ENCODE data around the gene DDR2. TPM values are rescaled to one million over a fixed set of nuclear protein-coding genes. Genes with fewer than 3 reads are reported as not detected.

Gene DDR2
- total and polyA plus RNA-seq, 8 donors, result 1.4 to 14.6 (median 3.3) TPM

DNA sequence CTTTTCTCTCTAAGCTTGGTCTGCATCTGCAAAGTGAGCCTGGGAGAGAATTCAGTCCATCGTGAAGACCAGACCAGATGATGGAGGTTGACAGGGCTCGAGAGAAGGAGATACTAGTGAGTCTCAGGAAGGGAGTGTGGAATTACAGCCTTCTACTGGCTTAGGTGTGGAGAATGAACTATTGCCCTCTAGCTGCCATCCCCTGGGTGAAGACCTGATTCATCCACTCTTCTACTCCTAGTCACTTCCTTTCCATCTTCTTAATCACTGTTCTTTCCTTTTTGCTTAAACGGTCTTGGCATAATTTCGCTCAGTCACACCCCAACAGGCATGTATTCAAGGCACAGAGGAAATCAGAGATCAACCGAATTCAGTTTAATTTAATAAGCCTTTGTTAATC, 124.3 kb downstream of the DDR2 start:
- 73 to 81% methylated on average over 5 of the region's 5 CpGs for WGBS, 2 donors
- intact Hi-C loops (cut with DNase I), result no loop called here
- Histone ChIP-seq H3K9me3 (no peaks in the 10 kb centered on the region), H3K4me1 (no peaks in the 10 kb centered on the region), H3K27me3 (no peaks in the 10 kb centered on the region), H3K27ac (no peak overlapping the region), H3K4me3 (no peak overlapping the region), H3K36me3 (no peaks in the 10 kb centered on the region)
- ATAC-seq (peak in 1 of 4 donors; percentile 42), DNase-seq (no peak), FAIRE-seq (no peak)
- TF ChIP-seq, protein P1, sequence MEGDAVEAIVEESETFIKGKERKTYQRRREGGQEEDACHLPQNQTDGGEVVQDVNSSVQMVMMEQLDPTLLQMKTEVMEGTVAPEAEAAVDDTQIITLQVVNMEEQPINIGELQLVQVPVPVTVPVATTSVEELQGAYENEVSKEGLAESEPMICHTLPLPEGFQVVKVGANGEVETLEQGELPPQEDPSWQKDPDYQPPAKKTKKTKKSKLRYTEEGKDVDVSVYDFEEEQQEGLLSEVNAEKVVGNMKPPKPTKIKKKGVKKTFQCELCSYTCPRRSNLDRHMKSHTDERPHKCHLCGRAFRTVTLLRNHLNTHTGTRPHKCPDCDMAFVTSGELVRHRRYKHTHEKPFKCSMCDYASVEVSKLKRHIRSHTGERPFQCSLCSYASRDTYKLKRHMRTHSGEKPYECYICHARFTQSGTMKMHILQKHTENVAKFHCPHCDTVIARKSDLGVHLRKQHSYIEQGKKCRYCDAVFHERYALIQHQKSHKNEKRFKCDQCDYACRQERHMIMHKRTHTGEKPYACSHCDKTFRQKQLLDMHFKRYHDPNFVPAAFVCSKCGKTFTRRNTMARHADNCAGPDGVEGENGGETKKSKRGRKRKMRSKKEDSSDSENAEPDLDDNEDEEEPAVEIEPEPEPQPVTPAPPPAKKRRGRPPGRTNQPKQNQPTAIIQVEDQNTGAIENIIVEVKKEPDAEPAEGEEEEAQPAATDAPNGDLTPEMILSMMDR (IDR thresholded peaks at IDR 0.05), result no peak

DNA sequence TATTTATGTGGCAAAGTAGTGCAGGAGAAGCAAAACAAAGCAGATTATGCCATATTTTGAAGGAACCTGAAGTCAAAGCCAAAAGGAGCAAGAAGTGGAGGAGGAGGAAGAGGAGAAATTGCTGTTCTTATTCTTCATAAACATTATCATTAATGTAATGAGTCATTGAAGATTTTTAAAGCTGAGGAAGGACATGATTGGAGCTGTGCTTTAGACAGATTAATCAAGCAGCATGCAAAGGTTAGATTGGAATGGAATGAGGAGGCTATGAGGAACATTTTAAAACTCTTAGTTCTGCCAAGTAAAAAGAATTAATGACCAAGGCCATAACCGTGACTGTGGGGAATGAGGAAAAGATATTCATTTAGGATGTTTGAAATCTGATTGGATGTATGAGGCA, 125.2 kb downstream of the DDR2 start:
- no peak for FAIRE-seq
- 25 to 30% methylated on average over 1 of the region's 1 CpG for WGBS, 2 donors
- no peak for ATAC-seq
- H3K27ac ChIP-seq, result no peak overlapping the region
- intact Hi-C loops (cut with DNase I), result no loop called here
- no peaks in the 10 kb centered on the region for H3K9me3 ChIP-seq
- no peak for DNase-seq
- H3K27me3 ChIP-seq, result no peaks in the 10 kb centered on the region
- TF ChIP-seq, protein P1 (IDR thresholded peaks at IDR 0.05), result no peak
- H3K36me3 ChIP-seq, result no peaks in the 10 kb centered on the region
- no peaks in the 10 kb centered on the region for H3K4me1 ChIP-seq
- no peak overlapping the region for H3K4me3 ChIP-seq

DNA sequence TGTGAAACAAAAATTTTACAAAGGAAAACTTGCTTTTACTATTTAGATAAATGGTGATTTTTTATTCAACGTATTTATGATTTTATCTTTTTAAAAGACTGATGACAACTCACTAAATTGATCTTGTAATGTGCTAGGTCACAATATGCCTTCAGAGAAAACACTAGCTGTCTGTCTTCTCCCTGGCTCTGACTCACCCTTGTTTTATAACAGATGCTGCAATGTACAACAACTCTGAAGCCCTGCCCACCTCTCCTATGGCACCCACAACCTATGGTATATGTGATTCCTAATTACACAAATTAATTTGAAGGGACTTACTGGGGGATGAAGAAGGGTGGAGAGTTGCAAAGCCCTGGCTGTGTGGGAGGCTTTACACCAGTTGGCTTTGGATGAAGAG, 133.5 kb downstream of the DDR2 start:
- no peaks in the 10 kb centered on the region for H3K4me1 ChIP-seq
- H3K27ac ChIP-seq, result no peak overlapping the region
- WGBS, 2 donors, result 79 to 81% methylated on average over 1 of the region's 1 CpG
- intact Hi-C loops (cut with DNase I), result no loop called here
- no peak overlapping the region for H3K4me3 ChIP-seq
- no peaks in the 10 kb centered on the region for H3K36me3 ChIP-seq
- ATAC-seq (no peak), FAIRE-seq (no peak), DNase-seq (no peak)
- H3K9me3 ChIP-seq, result no peaks in the 10 kb centered on the region
- H3K27me3 ChIP-seq, result no peaks in the 10 kb centered on the region
- TF ChIP-seq, protein P1 (IDR thresholded peaks at IDR 0.05), result no peak

DNA sequence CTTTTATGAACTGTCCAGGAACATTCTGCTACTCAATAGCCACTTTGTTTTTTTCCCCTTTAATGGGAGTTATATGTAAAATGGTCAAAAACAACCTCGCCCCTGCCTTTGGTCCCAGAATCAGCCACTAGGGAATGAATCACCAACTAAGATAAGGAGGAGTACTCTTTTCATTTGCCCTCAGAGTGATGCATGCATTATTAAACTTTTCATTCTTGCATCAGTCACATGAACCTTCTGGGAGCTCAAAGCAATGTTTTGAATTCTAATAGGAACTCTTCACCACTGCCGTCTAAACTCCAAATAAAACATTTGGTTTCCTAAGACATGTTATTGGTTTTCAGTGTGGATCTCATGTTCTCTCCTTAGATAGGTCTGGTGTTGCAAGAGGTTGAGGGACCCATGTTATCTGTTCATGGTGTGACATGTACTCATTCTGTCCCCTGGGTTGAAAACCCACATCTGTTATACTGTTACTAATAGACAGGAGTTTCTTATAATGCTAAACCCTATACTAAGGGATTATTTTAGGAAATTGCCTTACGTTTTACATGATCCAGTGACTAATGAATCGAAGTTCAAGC, 140.4 kb downstream of the DDR2 start:
- DNase-seq (no peak), FAIRE-seq (no peak), ATAC-seq (no peak)
- H3K27ac ChIP-seq, result no peak overlapping the region
- intact Hi-C loops (cut with DNase I), result no loop called here
- H3K36me3 ChIP-seq, result no peaks in the 10 kb centered on the region
- H3K27me3 ChIP-seq, result no peaks in the 10 kb centered on the region
- no peaks in the 10 kb centered on the region for H3K4me1 ChIP-seq
- TF ChIP-seq, protein P1 (IDR thresholded peaks at IDR 0.05), result no peak
- H3K9me3 ChIP-seq, result no peaks in the 10 kb centered on the region
- no peak overlapping the region for H3K4me3 ChIP-seq
- 86 to 88% methylated on average over 4 of the region's 4 CpGs for WGBS, 2 donors

DNA sequence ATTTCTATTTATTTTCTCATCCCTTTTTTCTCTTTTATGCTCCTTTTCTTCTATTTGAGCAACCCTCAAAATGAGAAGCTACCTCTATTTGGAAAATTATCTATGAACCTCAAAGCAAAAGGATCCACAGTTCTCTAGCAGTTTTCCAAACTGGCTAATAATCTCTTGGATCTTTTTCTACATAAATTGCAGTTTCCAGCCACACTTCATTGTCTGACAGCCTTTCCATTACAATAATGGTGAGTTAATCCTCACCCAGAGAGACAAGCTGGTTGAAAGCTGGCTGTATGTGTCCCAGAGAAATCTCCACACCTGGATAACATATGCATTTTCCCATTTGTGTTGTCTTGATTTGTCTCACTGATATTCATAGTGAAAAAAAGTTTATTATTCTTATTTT, 141.7 kb downstream of the DDR2 start:
- no peak overlapping the region for H3K27ac ChIP-seq
- H3K27me3 ChIP-seq, result no peaks in the 10 kb centered on the region
- intact Hi-C loops (cut with DNase I), result no loop called here
- DNase-seq (no peak), ATAC-seq (no peak), FAIRE-seq (no peak)
- TF ChIP-seq, protein P1 (IDR thresholded peaks at IDR 0.05), result no peak
- no peak overlapping the region for H3K4me3 ChIP-seq
- H3K4me1 ChIP-seq, result no peaks in the 10 kb centered on the region
- no peaks in the 10 kb centered on the region for H3K36me3 ChIP-seq
- H3K9me3 ChIP-seq, result no peaks in the 10 kb centered on the region

All from pancreas (tissue), 10 donors.